WTC11 (cell line): Measurements from ENCODE around the gene S100B. TPM values are rescaled to one million over a fixed set of nuclear protein-coding genes. Genes with fewer than 3 reads are reported as not detected.

Experiments used
- ATAC-seq: fragments of 200-7000 bp; cut with Tn5 transposase; 2 replicates; pipeline ENCODE4 v1.10.0; 2021; ENCODE audit warnings: mild to moderate bottlenecking, moderate library complexity
- CTCF ChIA-PET: fragments of 300-600 bp; sonication (Branson Sonifier 250); formaldehyde crosslinking; loops from one replicate; lab custom pipeline; 2021; ENCODE audit warnings: antibody characterized with exemption; lab: Charles Lee
- POLR2A ChIA-PET: fragments of 350-600 bp; sonication (Branson Sonifier 250); formaldehyde crosslinking; loops from one replicate; lab custom pipeline; 2021; ENCODE audit warnings: antibody characterized with exemption; lab: Charles Lee
- DNase-seq: peaks from one replicate; pipeline ENCODE4 v3.0.0; 2021; ENCODE audit warnings: low spot score
- H3K27ac Mint-ChIP-seq: 2 replicates; pipeline ENCODE4 v1.8.0; 2021; ENCODE audit warnings: mixed read lengths
- H3K27me3 Mint-ChIP-seq: 2 replicates; pipeline ENCODE4 v1.8.0; 2021; ENCODE audit warnings: low read depth, mild to moderate bottlenecking, moderate library complexity, mixed read lengths
- H3K36me3 Mint-ChIP-seq: 2 replicates; pipeline ENCODE4 v1.8.0; 2021; ENCODE audit warnings: mixed read lengths
- H3K4me1 Mint-ChIP-seq: 2 replicates; pipeline ENCODE4 v1.8.0; 2022; ENCODE audit warnings: mixed read lengths
- H3K4me3 Mint-ChIP-seq: 2 replicates; pipeline ENCODE4 v1.8.0; 2021; ENCODE audit warnings: mild to moderate bottlenecking, moderate library complexity, mixed read lengths
- H3K9me3 Mint-ChIP-seq: 2 replicates; pipeline ENCODE4 v1.8.0; 2021; ENCODE audit warnings: mixed read lengths
- ATF3 ChIP-seq: sonication (generic); formaldehyde crosslinking; conservative IDR thresholded peaks from 2 replicates; pipeline ENCODE4 v1.8.1; 2022; ENCODE audit warnings: mild to moderate bottlenecking, missing genetic modification reagents
- ELF4 ChIP-seq: sonication (generic); formaldehyde crosslinking; IDR thresholded peaks from 2 replicates; pipeline ENCODE4 v1.8.1; 2022; ENCODE audit warnings: low read depth, mild to moderate bottlenecking, moderate library complexity, missing genetic modification reagents
- ESRRA ChIP-seq: sonication (generic); formaldehyde crosslinking; IDR thresholded peaks from 2 replicates; pipeline ENCODE4 v1.8.1; 2022; ENCODE audit warnings: mild to moderate bottlenecking, missing genetic modification reagents, borderline replicate concordance
- ETV6 ChIP-seq: sonication (generic); formaldehyde crosslinking; IDR thresholded peaks from 2 replicates; pipeline ENCODE4 v1.8.1; 2022; ENCODE audit warnings: mild to moderate bottlenecking, missing genetic modification reagents
- FOXJ3 ChIP-seq: sonication (generic); formaldehyde crosslinking; IDR thresholded peaks from 2 replicates; pipeline ENCODE4 v1.9.0; 2021; ENCODE audit warnings: missing genetic modification reagents, mild to moderate bottlenecking, borderline replicate concordance
- FOXP1 ChIP-seq: sonication (generic); formaldehyde crosslinking; IDR thresholded peaks from 2 replicates; pipeline ENCODE4 v1.8.0; 2022; ENCODE audit warnings: missing genetic modification reagents, mild to moderate bottlenecking, moderate library complexity, borderline replicate concordance
- GABPB1 ChIP-seq: sonication (generic); formaldehyde crosslinking; IDR thresholded peaks from 2 replicates; pipeline ENCODE4 v1.8.1; 2023; ENCODE audit warnings: mild to moderate bottlenecking, missing genetic modification reagents
- MAX ChIP-seq: sonication (generic); formaldehyde crosslinking; IDR thresholded peaks from 2 replicates; pipeline ENCODE4 v1.8.0; 2022; ENCODE audit warnings: mild to moderate bottlenecking, missing genetic modification reagents
- MXD4 ChIP-seq: fragments of 250-450 bp; sonication (Bioruptor Pico); IDR thresholded peaks from 2 replicates; pipeline ENCODE4 v1.8.0; 2021; ENCODE audit warnings: mild to moderate bottlenecking, moderate library complexity, borderline replicate concordance
- NR2C2 ChIP-seq: sonication (generic); formaldehyde crosslinking; IDR thresholded peaks from 2 replicates; pipeline ENCODE4 v1.8.0; 2022; ENCODE audit warnings: mild to moderate bottlenecking, missing genetic modification reagents
- NR3C1 ChIP-seq: sonication (generic); formaldehyde crosslinking; conservative IDR thresholded peaks from 2 replicates; pipeline ENCODE4 v1.8.1; 2023; ENCODE audit warnings: low read depth, mild to moderate bottlenecking, missing genetic modification reagents
- PRRX2 ChIP-seq: fragments of 250-450 bp; sonication (Bioruptor Pico); IDR thresholded peaks from 2 replicates; pipeline ENCODE4 v1.8.0; 2021; ENCODE audit warnings: mild to moderate bottlenecking
- STAT6 ChIP-seq: sonication (generic); formaldehyde crosslinking; conservative IDR thresholded peaks from 2 replicates; pipeline ENCODE4 v1.8.1; 2023; ENCODE audit warnings: mild to moderate bottlenecking, low read depth, missing genetic modification reagents, moderate library complexity
- TEAD4 ChIP-seq: sonication (generic); formaldehyde crosslinking; IDR thresholded peaks from 2 replicates; pipeline ENCODE4 v1.8.0; 2022; ENCODE audit warnings: mild to moderate bottlenecking, missing genetic modification reagents
- TP53 ChIP-seq: sonication (generic); formaldehyde crosslinking; IDR thresholded peaks from 2 replicates; pipeline ENCODE4 v1.8.1; 2023; ENCODE audit warnings: mild to moderate bottlenecking, missing genetic modification reagents
- ZNF263 ChIP-seq: sonication (generic); formaldehyde crosslinking; IDR thresholded peaks from 2 replicates; pipeline ENCODE4 v1.8.1; 2022; ENCODE audit warnings: low read depth, mild to moderate bottlenecking, moderate library complexity, missing genetic modification reagents
- ZNF317 ChIP-seq: sonication (generic); formaldehyde crosslinking; IDR thresholded peaks from 2 replicates; pipeline ENCODE4 v1.8.1; 2023; ENCODE audit warnings: low read depth, mild to moderate bottlenecking, moderate library complexity, missing genetic modification reagents, borderline replicate concordance
- ZNF396 ChIP-seq: fragments of 250-450 bp; sonication (Bioruptor Pico); IDR thresholded peaks from 2 replicates; pipeline ENCODE4 v1.8.0; 2021; ENCODE audit warnings: mild to moderate bottlenecking, moderate library complexity, borderline replicate concordance
- ZNF423 ChIP-seq: fragments of 250-450 bp; sonication (Bioruptor Pico); IDR thresholded peaks from 2 replicates; pipeline ENCODE4 v2.1.2; 2022; ENCODE audit warnings: mild to moderate bottlenecking, moderate library complexity
- ZNF671 ChIP-seq: fragments of 250-450 bp; sonication (Bioruptor Pico); IDR thresholded peaks from 2 replicates; pipeline ENCODE4 v1.8.0; 2021; ENCODE audit warnings: mild to moderate bottlenecking
- total RNA-seq: library from RNA; stranded (reverse); gene quantifications from 3 replicates; pipeline ENCODE4 v1.2.3, GENCODE V29; 2021
- TF ChIP-seq, protein P1 (sequence below): fragments of 250-450 bp; sonication (Bioruptor Pico); IDR thresholded peaks from 2 replicates; pipeline ENCODE4 v2.1.2; 2022; ENCODE audit warnings: mild to moderate bottlenecking, moderate library complexity
- TF ChIP-seq, protein P2 (sequence below): sonication (generic); formaldehyde crosslinking; IDR thresholded peaks from 2 replicates; pipeline ENCODE4 v1.8.1; 2022; ENCODE audit warnings: low read depth, mild to moderate bottlenecking, moderate library complexity, missing genetic modification reagents, borderline replicate concordance
- TF ChIP-seq, protein P3 (sequence below): sonication (generic); formaldehyde crosslinking; IDR thresholded peaks from 2 replicates; pipeline ENCODE4 v1.8.1; 2022; ENCODE audit warnings: mild to moderate bottlenecking, moderate library complexity, missing genetic modification reagents

Gene S100B
- total RNA-seq, 1 experiment from 2014 or later: 0.46 TPM

DNA sequence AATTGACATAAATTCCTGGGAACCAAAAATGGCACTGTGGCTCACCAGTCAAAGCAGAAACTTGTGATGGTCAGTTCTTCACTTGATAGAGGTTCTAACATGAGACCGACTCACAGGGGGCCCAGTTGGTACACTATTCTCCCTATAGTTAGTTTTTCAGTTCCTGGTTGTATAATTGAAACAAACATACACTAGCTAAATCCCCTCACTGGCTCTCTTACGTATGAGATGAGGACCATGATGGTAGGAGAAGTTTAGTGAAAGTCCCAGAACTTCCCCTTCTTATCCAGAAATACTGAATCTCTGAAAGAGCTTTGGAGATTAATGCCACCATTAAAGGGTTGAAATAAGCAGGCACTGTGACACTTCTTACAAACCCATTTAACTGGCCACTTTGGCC, 2.8 kb upstream of the S100B start (continued):
- TF ChIP-seq STAT6 (no peak), PRRX2 (no peak), MAX (CRISPR knock-in tag) (no peak), NR3C1 (CRISPR knock-in tag) (no peak), MXD4 (no peak), FOXP1 (CRISPR knock-in tag) (no peak), FOXJ3 (no peak), ZNF263 (no peak), ZNF317 (no peak)
- TF ChIP-seq, protein P1, sequence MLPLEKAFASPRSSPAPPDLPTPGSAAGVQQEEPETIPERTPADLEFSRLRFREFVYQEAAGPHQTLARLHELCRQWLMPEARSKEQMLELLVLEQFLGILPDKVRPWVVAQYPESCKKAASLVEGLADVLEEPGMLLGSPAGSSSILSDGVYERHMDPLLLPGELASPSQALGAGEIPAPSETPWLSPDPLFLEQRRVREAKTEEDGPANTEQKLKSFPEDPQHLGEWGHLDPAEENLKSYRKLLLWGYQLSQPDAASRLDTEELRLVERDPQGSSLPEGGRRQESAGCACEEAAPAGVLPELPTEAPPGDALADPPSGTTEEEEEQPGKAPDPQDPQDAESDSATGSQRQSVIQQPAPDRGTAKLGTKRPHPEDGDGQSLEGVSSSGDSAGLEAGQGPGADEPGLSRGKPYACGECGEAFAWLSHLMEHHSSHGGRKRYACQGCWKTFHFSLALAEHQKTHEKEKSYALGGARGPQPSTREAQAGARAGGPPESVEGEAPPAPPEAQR (CRISPR knock-in tag): no peak

DNA sequence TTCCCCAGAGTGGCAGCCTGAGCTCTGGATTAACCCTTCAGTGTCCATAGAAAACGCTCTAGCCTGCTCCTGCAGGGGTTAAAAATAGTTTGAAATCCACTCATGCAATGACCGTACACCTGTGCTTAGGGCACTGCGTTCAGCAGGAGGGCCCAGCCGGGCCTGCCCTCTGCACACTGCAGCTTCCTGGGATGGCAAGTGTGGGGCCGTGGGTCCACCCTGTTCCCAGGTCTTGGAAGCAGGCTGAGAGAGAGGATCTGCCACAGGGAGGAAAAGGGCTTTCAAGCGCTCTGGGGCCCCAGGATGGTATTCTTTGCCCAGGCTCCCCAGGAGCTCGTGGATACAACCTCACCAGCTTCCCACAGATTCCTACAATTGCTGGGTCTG, 1.5 kb upstream of the S100B start:
- no peak for TF ChIP-seq ELF4 (CRISPR knock-in tag)
- TF ChIP-seq ZNF423 (CRISPR knock-in tag): no peak
- TF ChIP-seq TP53: no peak
- TF ChIP-seq, protein P2, sequence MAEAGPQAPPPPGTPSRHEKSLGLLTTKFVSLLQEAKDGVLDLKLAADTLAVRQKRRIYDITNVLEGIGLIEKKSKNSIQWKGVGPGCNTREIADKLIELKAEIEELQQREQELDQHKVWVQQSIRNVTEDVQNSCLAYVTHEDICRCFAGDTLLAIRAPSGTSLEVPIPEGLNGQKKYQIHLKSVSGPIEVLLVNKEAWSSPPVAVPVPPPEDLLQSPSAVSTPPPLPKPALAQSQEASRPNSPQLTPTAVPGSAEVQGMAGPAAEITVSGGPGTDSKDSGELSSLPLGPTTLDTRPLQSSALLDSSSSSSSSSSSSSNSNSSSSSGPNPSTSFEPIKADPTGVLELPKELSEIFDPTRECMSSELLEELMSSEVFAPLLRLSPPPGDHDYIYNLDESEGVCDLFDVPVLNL (CRISPR knock-in tag): no peak
- TF ChIP-seq, protein P3, sequence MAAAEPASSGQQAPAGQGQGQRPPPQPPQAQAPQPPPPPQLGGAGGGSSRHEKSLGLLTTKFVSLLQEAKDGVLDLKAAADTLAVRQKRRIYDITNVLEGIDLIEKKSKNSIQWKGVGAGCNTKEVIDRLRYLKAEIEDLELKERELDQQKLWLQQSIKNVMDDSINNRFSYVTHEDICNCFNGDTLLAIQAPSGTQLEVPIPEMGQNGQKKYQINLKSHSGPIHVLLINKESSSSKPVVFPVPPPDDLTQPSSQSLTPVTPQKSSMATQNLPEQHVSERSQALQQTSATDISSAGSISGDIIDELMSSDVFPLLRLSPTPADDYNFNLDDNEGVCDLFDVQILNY (CRISPR knock-in tag): no peak
- TF ChIP-seq ATF3 (CRISPR knock-in tag): no peak
- TF ChIP-seq ESRRA (CRISPR knock-in tag): no peak
- no peak for TF ChIP-seq ETV6 (CRISPR knock-in tag)
- Mint-ChIP-seq H3K4me3 (no peak overlapping the region), H3K36me3 (no peaks in the 10 kb centered on the region; the same call in 1 of the 2 replicates), H3K27ac (no peak overlapping the region), H3K9me3 (peaks cover 15% of the 10 kb centered on the region), H3K4me1 (peaks cover 30% of the 10 kb centered on the region), H3K27me3 (peaks cover 6% of the 10 kb centered on the region)
- POLR2A ChIA-PET: no interaction called here
- DNase-seq (no peak), ATAC-seq (no peak)
- CTCF ChIA-PET: no interaction called here

GRCh38 chr21:46605767-46606426, 1.0 kb upstream of the S100B start:
- no peak overlapping the region for H3K4me3 Mint-ChIP-seq
- ChIA-PET POLR2A (no interaction called here), CTCF (no interaction called here)
- peaks cover 15% of the 10 kb centered on the region for H3K9me3 Mint-ChIP-seq
- ATAC-seq (no peak), DNase-seq (no peak)
- no peak overlapping the region for H3K27ac Mint-ChIP-seq
- peaks cover 30% of the 10 kb centered on the region for H3K4me1 Mint-ChIP-seq
- no peaks in the 10 kb centered on the region; the same call in 1 of the 2 replicates for H3K36me3 Mint-ChIP-seq
- H3K27me3 Mint-ChIP-seq: peaks cover 6% of the 10 kb centered on the region
- TF ChIP-seq ZNF671 (CRISPR knock-in tag) (no peak), TEAD4 (CRISPR knock-in tag) (no peak), NR2C2 (CRISPR knock-in tag) (no peak), STAT6 (no peak), GABPB1 (CRISPR knock-in tag) (no peak), ZNF396 (CRISPR knock-in tag) (no peak)
- TF ChIP-seq, protein P1 (CRISPR knock-in tag): no peak
